NCI-H1694 treated with DMSO at 0.1 percent for 48 hours (cell line): Measurements from ENCODE around the gene IRF2BP2.

ENCODE experiments used
- DNase-seq: peaks from one replicate; lab custom pipeline; 2025; lab: John Stamatoyannopoulos, UW

The IRF2BP2 gene

GRCh38 chr1:234556245-234556943 is 53.6 kb downstream of the IRF2BP2 start:
- no peak for DNase-seq

GRCh38 chr1:234555390-234556024 is 54.5 kb downstream of the IRF2BP2 start:
- DNase-seq, result no peak

GRCh38 chr1:234554698-234555311 is 55.2 kb downstream of the IRF2BP2 start:
- no peak for DNase-seq
